ENCODE data around the gene BEX1.
"Not testable (repeated sequence)": the region's sequence is repeated elsewhere in the genome, so short reads cannot be mapped to it uniquely, and the experiment has no call there.

The BEX1 gene

DNA sequence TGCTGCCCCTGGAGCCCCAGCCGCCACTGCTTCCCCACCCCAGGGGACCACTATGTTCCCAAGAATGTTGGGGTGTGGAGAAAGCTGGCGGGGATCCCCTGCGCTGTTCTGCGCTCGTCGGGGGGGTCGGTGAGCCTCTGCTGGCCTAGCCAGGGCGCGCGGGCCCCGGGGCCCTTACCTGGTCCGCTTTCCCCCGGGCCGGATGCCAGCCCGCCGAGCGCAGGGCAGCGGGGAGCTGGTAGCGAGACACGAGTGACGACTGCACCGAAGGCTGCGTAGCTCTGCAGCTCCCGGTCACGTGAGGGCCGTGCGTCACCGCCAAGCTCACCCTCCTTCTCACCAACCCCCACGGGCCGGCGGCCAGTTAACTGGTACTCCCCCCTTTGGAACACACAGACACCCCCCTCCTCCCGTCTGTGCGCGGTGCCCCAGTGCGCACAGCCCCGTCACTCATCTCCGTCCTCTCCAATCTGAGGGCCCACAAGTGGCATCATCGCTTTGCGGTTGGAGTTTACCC is at the start of gene BEX1:
Gene BEX1, minus strand, starts transcription at position 254 of the 517 bp plus-strand sequence. CDS start 897 bp downstream, outside the sequence.
- peak within 1 kb of the TSS; percentile 46 for H3K4me3 ChIP-seq (replicated peaks; ENCODE audit: low read depth, low read length)
- TF ChIP-seq, protein P1, sequence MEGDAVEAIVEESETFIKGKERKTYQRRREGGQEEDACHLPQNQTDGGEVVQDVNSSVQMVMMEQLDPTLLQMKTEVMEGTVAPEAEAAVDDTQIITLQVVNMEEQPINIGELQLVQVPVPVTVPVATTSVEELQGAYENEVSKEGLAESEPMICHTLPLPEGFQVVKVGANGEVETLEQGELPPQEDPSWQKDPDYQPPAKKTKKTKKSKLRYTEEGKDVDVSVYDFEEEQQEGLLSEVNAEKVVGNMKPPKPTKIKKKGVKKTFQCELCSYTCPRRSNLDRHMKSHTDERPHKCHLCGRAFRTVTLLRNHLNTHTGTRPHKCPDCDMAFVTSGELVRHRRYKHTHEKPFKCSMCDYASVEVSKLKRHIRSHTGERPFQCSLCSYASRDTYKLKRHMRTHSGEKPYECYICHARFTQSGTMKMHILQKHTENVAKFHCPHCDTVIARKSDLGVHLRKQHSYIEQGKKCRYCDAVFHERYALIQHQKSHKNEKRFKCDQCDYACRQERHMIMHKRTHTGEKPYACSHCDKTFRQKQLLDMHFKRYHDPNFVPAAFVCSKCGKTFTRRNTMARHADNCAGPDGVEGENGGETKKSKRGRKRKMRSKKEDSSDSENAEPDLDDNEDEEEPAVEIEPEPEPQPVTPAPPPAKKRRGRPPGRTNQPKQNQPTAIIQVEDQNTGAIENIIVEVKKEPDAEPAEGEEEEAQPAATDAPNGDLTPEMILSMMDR (IDR thresholded peaks at IDR 0.05; ENCODE audit: low read length, missing control alignments) = no peak
- peak; percentile 65 for DNase-seq (ENCODE audit: low read depth)

DNA sequence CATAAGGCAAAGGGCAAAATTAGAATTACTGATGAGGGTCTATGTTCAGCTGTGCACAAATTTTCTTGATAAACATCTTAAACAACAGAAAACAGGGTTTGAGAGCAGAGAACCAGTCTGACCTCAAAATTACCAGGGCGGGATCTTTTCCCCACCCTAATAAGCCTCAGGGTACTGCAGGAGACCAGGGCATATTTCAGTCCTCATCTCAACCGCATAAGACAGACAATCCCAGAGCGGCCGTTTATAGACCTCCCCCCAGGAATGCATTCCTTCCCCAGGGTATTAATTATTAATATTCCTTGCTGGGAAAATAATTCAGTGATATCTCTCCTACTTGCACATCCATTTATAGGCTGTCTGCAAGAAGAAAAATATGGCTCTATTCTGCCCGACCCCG is 45.5 kb upstream of the BEX1 start:
- H3K4me3 ChIP-seq (replicated peaks; ENCODE audit: low read depth, low read length); DNase-seq (ENCODE audit: low read depth): not testable (repeated sequence)

DNA sequence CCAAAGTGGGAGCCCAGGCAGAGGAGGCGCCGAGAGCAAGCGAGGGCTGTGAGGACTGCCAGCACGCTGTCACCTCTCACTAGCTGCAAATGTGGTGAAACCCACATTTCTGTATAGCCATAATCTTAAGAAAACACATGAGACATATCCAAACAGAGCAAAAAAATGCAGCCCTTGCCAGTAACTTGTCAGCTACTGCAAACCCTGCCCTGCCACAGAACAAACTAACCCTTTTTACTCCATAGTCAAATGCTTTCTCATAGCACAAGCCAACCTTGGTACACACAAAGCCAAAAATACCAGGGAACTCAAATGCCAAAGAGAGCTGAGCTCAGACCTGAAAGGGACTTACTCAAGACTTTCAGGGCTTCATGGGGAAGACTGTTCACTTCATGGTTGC is 43.9 kb upstream of the BEX1 start:
- no peak overlapping the region for H3K4me3 ChIP-seq (replicated peaks; ENCODE audit: low read depth, low read length)

DNA sequence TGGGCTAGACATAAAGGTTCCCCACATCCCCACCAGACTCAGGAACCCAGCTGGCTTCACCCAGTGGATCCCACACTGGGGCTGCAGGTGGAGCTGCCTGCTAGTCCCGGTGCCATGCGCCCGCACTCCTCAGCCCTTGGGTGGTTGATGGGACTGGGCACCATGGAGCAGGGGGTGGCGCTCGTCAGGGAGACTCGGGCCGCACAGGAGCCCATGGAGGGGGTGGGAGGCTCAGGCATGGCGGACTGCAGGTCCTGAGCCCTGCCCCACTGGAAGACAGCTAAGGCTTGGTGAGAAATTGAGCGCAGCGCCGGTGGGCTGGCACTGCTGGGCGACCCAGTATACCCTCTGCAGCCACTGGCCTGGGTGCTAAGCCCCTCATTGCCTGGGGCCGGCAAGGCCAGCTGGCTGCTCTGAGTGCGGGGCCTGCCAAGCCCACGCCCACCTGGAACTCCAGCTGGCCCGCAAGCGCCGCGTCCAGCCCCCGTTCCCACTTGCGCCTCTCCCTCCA is 43.3 kb upstream of the BEX1 start:
- DNase-seq (ENCODE audit: low read depth); H3K4me3 ChIP-seq (replicated peaks; ENCODE audit: low read depth, low read length): not testable (repeated sequence)

More for the DNA sequence above, 43.9 kb upstream of the BEX1 start:
- DNase-seq (ENCODE audit: low read depth) = peak; percentile 51
- TF ChIP-seq, protein P1 (IDR thresholded peaks at IDR 0.05; ENCODE audit: low read length, missing control alignments) = no peak

DNA sequence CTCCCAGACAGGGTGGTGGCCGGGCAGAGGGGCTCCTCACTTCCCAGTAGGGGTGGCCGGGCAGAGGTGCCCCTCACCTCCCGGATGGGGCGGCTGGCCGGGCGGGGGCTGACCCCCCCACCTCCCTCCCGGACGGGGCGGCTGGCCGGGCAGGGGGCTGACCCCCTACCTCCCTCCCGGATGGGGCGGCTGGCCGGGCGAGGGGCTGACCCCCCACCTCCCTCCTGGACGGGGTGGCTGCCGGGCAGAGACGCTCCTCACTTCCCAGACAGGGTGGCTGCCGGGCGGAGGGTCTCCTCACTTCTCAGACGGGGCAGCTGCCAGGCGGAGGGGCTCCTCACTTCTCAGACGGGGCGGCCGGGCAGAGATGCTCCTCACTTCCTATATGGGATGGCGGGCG is 40.4 kb upstream of the BEX1 start:
- not testable (repeated sequence) for H3K4me3 ChIP-seq (replicated peaks; ENCODE audit: low read depth, low read length); DNase-seq (ENCODE audit: low read depth)

DNA sequence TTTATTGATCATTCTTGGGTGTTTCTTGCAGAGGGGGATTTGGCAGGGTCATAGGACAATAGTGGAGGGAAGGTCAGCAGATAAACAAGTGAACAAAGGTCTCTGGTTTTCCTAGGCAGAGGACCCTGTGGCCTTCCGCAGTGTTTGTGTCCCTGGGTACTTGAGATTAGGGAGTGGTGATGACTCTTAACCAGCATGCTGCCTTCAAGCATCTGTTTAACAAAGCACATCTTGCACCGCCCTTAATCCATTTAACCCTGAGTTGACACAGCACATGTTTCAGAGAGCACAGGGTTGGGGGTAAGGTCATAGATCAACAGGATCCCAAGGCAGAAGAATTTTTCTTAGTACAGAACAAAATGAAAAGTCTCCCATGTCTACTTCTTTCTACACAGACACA is 39.9 kb upstream of the BEX1 start:
- not testable (repeated sequence) for DNase-seq (ENCODE audit: low read depth); H3K4me3 ChIP-seq (replicated peaks; ENCODE audit: low read depth, low read length)

DNA sequence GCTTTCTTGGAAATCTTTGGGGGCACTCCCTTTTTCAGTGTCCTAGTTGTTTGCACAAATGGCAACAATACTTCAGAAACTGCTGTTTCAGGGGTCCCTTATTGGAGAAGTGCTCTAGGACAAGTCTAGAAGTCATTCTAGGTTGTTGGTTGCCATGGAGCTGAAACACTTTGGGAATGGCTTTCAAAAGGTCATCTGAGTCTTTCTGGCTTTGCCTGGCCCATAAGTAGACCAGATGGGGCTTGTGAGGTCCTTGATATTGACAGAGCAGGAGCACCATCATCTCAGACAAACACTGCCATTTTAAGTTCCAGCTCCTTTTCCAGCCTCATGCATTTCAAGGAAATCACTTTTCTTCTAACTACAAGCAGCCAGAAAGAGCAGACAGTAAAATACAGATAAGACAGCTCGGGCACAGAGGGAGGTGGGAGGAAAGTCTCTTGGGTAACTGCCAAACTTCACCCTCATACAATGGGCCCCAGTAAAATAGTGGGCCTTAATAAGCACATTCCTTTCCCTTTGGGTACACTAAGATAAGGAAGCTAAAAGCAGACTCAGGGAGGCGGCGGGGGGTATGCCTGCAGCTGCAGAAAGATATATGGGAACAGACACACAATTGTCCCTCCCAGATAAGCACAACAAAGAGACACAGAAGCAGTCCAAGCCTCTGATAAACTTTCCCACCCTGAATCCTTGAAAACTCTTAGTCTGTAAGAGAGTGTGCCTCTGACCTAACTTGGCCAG is 37.5 kb upstream of the BEX1 start:
- H3K4me3 ChIP-seq (replicated peaks; ENCODE audit: low read depth, low read length) = no peak overlapping the region
- peak; percentile 20 for DNase-seq (ENCODE audit: low read depth)
- TF ChIP-seq, protein P1 (IDR thresholded peaks at IDR 0.05; ENCODE audit: low read length, missing control alignments) = no peak

DNA sequence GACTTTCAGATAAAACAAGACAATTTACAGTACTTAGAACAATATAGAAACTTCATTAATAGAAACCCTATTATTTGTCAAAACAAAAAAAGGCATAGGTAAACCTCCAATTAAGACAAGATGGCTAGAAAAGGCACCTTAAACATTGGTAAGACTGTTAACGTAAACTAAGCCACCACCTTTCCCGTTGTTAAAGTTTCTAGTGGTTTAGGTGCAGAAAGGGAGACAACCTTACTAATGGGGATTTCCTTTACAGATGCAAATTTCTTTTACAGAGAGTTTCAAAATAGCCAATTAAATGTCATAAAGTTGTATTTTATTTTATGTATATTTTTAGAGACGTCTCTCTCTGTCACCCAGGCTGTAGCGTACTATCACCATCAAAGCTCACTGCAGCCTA is 36.5 kb upstream of the BEX1 start:
- no peak overlapping the region for H3K4me3 ChIP-seq (replicated peaks; ENCODE audit: low read depth, low read length)
- TF ChIP-seq, protein P1 (IDR thresholded peaks at IDR 0.05; ENCODE audit: low read length, missing control alignments) = no peak
- no peak for DNase-seq (ENCODE audit: low read depth)

DNA sequence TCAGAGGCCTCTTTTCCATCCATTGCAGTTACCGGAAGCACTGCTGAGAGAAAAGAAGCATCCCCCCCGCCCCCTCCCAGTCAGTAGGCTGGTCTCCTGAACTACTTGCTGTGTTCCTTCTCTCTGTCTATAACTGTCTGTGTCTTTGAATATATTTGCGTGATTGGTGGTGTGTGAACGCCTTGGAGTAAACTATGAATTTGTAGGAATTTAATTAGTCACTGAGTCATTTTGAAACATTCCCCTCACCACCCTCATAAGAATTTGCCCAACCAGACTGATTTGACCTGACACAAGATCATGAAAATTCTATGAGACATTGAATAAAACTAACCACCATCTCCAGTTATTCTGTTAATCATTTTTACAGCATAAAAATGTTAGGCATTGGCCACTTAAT is 35.7 kb upstream of the BEX1 start:
- TF ChIP-seq, protein P1 (IDR thresholded peaks at IDR 0.05; ENCODE audit: low read length, missing control alignments) = no peak
- no peak for DNase-seq (ENCODE audit: low read depth)
- H3K4me3 ChIP-seq (replicated peaks; ENCODE audit: low read depth, low read length) = no peak overlapping the region

Data from fibroblast of pulmonary artery (primary cell).